Measurements from ENCODE around the gene MGRN1.

Gene MGRN1

DNA sequence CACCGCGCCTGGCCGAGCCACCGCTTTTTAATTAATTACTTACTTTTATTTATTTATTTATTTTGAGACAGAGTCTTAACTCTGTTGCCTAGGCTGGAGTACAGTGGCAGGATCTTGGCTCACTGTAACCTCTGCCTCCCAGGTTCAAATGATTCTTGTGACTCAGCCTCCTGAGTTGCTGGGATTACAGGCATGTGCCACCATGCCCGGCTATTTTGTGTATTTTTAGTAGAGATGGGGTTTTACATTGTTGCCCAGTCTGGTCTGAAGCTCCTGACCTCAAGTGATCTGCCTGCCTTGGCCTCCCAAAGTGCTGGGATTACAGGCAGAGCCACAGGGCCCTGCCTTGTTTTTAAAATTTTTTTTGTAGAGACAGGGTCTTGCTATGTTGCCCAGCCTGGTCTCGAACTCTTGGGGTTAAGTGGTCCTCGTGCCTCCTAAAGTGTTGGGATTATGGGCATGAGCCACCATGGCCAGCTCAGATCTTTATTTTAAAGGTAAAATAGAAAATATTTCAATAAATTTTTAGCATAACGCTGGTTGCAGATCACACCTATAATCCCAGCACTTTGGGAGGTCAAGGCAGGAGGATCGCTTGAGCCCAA is 50.4 kb downstream of the MGRN1 start:
- no peak overlapping the region for H3K4me3 ChIP-seq (ENCODE audit: low read depth in 1 of 2, low read length in 2 of 2)
- H3K27ac ChIP-seq (ENCODE audit: low read depth, low read length) = no peak overlapping the region
- H3K36me3 ChIP-seq (ENCODE audit: control insufficient read depth in 1 of 2, insufficient read depth in 2 of 2, low read length in 2 of 2) = peaks cover 16 to 29% of the 10 kb centered on the region in 2 donors
- no peaks in the 10 kb centered on the region for H3K9me3 ChIP-seq (ENCODE audit: control insufficient read depth in 1 of 2, low read length in 2 of 2)
- no peak overlapping the region for H3K9ac ChIP-seq (ENCODE audit: low read depth in 1 of 2, low read length in 2 of 2)
- no peaks in the 10 kb centered on the region for H3K27me3 ChIP-seq (ENCODE audit: control insufficient read depth in 1 of 2, insufficient read depth in 2 of 2, low read length in 2 of 2)
- peaks cover 13 to 21% of the 10 kb centered on the region in 2 donors for H3K4me1 ChIP-seq (ENCODE audit: control insufficient read depth in 1 of 2, insufficient read depth in 2 of 2, low read length in 2 of 2)

DNA sequence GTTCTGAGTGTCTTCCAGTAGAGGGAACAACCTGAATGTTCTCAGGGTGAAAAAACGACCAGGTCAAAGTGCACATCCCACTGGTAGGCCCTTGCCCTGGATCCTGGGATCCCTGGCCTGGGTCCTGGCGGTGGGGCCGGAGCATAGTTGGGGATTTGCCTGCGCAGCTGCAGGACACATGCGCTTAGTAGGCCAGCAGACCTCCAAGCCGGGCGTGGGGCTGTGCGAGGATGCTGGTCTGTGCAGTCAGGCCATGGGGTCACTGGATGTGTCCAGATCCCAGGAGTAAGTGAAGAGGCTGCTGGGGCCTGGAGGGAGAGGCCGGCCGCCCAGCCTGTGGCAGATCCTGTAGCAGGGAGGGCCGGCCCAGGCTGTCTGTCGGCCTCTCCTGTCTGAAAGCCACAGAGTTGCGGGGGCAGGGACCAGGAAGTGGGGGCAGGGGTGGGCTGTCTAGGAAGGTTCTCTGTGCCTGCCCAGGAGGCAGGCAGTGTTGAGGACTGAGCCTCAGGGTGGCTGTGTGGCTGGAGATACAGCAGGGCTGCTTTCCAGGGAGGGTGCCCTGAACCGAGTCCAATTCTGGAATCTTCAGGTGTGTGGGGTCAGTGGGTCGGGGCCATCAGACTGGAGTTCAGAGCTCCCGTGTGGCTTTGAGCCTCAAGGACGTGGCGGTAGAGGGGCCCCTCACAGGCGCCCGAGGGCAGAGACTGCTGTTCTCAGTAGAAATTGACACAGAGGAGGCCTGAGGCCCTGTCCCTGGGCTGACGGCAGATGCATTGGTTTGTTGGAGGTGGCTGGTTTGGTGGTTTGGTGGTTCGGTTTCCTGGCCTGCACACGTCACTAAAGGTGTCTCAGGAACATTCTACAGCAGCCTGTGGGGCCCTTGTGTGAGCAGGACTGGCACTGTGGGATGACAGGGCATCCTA is 51.5 kb downstream of the MGRN1 start:
- Histone ChIP-seq H3K4me1 (ENCODE audit: control insufficient read depth in 1 of 2, insufficient read depth in 2 of 2, low read length in 2 of 2) (peaks cover 21 to 30% of the 10 kb centered on the region in 2 donors), H3K4me3 (ENCODE audit: low read depth in 1 of 2, low read length in 2 of 2) (no peak overlapping the region), H3K36me3 (ENCODE audit: control insufficient read depth in 1 of 2, insufficient read depth in 2 of 2, low read length in 2 of 2) (peaks cover 14 to 24% of the 10 kb centered on the region in 2 donors), H3K27ac (ENCODE audit: low read depth, low read length) (no peak overlapping the region), H3K9me3 (ENCODE audit: control insufficient read depth in 1 of 2, low read length in 2 of 2) (no peaks in the 10 kb centered on the region), H3K27me3 (ENCODE audit: control insufficient read depth in 1 of 2, insufficient read depth in 2 of 2, low read length in 2 of 2) (no peaks in the 10 kb centered on the region), H3K9ac (ENCODE audit: low read depth in 1 of 2, low read length in 2 of 2) (peak overlapping the region in 1 of 2 donors; percentile 33)

DNA sequence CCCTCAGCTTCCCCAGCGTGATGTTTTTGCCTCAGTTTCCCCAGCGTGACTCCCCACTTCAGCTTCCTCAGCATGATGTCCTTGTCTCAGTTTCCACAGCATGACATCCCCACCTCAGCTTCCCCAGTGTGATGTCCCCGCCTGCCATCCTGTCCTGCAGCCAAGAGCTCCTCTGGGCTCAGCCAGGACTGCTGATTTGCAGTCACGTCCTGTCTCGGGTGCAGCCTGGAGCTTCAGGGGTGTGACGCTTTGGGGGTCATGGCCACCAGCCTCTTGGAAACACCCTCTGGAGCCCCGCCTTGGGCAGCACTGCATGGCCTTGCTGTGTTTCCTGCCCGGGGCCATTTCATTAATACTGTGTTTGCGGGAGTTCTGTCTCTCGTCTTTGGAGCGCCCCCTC is 52.2 kb downstream of the MGRN1 start:
- Histone ChIP-seq H3K36me3 (ENCODE audit: control insufficient read depth in 1 of 2, insufficient read depth in 2 of 2, low read length in 2 of 2) (peaks cover 12 to 22% of the 10 kb centered on the region in 2 donors), H3K9ac (ENCODE audit: low read depth in 1 of 2, low read length in 2 of 2) (no peak overlapping the region), H3K4me3 (ENCODE audit: low read depth in 1 of 2, low read length in 2 of 2) (no peak overlapping the region), H3K9me3 (ENCODE audit: control insufficient read depth in 1 of 2, low read length in 2 of 2) (no peaks in the 10 kb centered on the region), H3K27me3 (ENCODE audit: control insufficient read depth in 1 of 2, insufficient read depth in 2 of 2, low read length in 2 of 2) (no peaks in the 10 kb centered on the region), H3K27ac (ENCODE audit: low read depth, low read length) (no peak overlapping the region), H3K4me1 (ENCODE audit: control insufficient read depth in 1 of 2, insufficient read depth in 2 of 2, low read length in 2 of 2) (peaks cover 21 to 33% of the 10 kb centered on the region in 2 donors)

DNA sequence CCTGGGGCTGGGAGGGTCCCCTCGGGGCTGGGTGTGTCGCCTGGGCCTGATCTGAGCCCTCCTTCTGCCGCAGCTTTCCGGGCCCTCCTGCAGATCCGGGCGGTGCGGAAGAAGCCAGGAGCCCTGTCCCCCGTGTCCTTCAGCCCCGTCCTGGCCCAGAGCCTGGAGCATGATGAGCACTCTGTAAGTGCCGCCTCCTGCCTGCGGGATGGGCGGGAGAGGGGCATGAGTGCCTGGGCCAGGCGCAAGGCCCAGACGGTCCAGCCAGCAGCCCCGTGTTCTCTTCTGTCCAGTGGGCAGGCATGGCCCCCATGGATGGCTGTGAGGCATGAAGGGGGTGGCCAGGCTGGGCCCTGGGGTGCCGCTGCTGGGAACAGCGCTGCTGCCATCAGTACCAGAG is 52.8 kb downstream of the MGRN1 start:
- peaks cover 12 to 25% of the 10 kb centered on the region in 2 donors for H3K36me3 ChIP-seq (ENCODE audit: control insufficient read depth in 1 of 2, insufficient read depth in 2 of 2, low read length in 2 of 2)
- H3K27ac ChIP-seq (ENCODE audit: low read depth, low read length) = no peak overlapping the region
- H3K27me3 ChIP-seq (ENCODE audit: control insufficient read depth in 1 of 2, insufficient read depth in 2 of 2, low read length in 2 of 2) = no peaks in the 10 kb centered on the region
- H3K4me1 ChIP-seq (ENCODE audit: control insufficient read depth in 1 of 2, insufficient read depth in 2 of 2, low read length in 2 of 2) = peaks cover 21 to 33% of the 10 kb centered on the region in 2 donors
- H3K9me3 ChIP-seq (ENCODE audit: control insufficient read depth in 1 of 2, low read length in 2 of 2) = no peaks in the 10 kb centered on the region
- no peak overlapping the region for H3K9ac ChIP-seq (ENCODE audit: low read depth in 1 of 2, low read length in 2 of 2)
- H3K4me3 ChIP-seq (ENCODE audit: low read depth in 1 of 2, low read length in 2 of 2) = no peak overlapping the region

DNA sequence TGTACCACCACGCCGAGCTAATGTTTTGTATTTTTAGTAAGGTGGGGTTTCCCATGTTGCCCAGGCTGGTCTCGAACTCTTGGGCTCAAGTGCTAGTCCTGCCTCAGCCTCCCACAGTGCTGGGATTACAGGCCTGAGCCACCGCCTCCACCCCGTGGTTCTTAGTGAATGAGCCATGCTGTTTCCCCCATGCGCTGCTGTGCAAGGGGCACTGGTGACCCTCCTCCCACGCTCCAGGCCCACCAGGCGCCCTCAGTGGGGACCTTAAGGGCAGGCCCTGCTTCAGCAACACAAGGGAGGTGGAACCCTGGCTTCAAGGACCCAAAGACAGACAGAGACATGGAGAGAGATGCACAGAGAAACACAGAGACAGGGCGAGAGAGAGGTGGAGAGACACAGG is 53.4 kb downstream of the MGRN1 start:
- H3K27ac ChIP-seq (ENCODE audit: low read depth, low read length) = no peak overlapping the region
- no peaks in the 10 kb centered on the region for H3K27me3 ChIP-seq (ENCODE audit: control insufficient read depth in 1 of 2, insufficient read depth in 2 of 2, low read length in 2 of 2)
- H3K4me3 ChIP-seq (ENCODE audit: low read depth in 1 of 2, low read length in 2 of 2) = no peak overlapping the region
- no peaks in the 10 kb centered on the region for H3K9me3 ChIP-seq (ENCODE audit: control insufficient read depth in 1 of 2, low read length in 2 of 2)
- H3K9ac ChIP-seq (ENCODE audit: low read depth in 1 of 2, low read length in 2 of 2) = no peak overlapping the region
- H3K36me3 ChIP-seq (ENCODE audit: control insufficient read depth in 1 of 2, insufficient read depth in 2 of 2, low read length in 2 of 2) = peaks cover 12 to 29% of the 10 kb centered on the region in 2 donors
- peaks cover 21 to 33% of the 10 kb centered on the region in 2 donors for H3K4me1 ChIP-seq (ENCODE audit: control insufficient read depth in 1 of 2, insufficient read depth in 2 of 2, low read length in 2 of 2)

DNA sequence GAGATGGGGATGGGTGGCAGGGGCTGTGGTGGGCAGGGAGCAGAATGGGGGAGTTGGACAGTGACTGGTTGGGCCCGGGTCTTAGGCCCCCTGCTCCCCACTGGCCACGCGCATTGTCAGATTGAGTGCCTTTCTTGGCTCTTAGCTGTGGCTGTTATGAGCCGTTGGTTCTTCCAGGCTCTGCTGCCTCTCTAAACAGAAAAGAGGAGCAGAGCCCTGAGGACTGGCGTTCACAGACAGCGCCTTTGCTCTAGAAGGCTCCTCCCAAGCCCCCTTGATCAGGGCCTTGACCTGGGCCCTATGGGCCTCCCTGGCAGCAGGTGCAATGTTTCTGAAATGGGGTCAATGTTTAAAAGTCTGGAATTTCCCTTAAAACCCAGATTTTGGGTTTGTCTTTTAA is 54.0 kb downstream of the MGRN1 start:
- H3K9ac ChIP-seq (ENCODE audit: low read depth in 1 of 2, low read length in 2 of 2) = peak overlapping the region in 1 of 2 donors; percentile 48
- no peaks in the 10 kb centered on the region for H3K9me3 ChIP-seq (ENCODE audit: control insufficient read depth in 1 of 2, low read length in 2 of 2)
- H3K36me3 ChIP-seq (ENCODE audit: control insufficient read depth in 1 of 2, insufficient read depth in 2 of 2, low read length in 2 of 2) = peaks cover 14 to 26% of the 10 kb centered on the region in 2 donors
- H3K4me1 ChIP-seq (ENCODE audit: control insufficient read depth in 1 of 2, insufficient read depth in 2 of 2, low read length in 2 of 2) = peaks cover 21 to 33% of the 10 kb centered on the region in 2 donors
- peak overlapping the region; percentile 87 for H3K27ac ChIP-seq (ENCODE audit: low read depth, low read length)
- H3K27me3 ChIP-seq (ENCODE audit: control insufficient read depth in 1 of 2, insufficient read depth in 2 of 2, low read length in 2 of 2) = no peaks in the 10 kb centered on the region
- H3K4me3 ChIP-seq (ENCODE audit: low read depth in 1 of 2, low read length in 2 of 2) = peak overlapping the region in 1 of 2 donors; percentile 35

DNA sequence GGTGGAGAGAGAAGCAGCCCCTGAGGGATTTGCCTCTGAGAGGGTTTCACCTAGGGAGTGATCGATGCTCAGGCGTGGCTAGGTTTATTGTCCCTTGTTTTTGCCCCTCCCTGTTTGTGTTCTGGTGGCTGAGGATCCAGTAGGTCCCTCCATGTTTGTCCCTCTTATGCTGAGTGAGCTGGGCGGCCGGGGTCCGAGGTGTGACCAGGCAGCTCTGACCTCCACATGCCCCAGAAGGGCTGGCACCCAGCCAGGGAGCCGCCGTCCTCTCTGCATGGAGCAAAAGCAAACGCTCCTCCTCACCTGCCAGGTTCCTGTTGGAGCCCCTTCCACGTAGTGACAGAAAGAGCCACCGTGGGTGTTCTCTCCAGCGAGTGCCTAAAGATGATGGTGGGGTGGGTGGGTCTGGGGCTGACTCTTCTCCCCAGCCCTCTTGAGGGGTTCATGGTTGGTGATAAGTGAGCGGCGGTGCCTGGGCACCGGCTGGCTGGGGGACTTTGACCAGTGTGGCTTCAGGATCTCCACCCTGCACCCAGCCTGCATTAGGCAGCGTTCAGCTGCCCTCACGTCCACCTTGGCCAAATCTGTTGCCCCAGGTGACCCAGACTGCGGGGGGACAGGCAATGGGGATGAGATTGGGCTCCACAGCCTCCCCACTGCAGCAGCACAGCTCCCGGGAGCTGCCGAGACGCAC is 54.7 kb downstream of the MGRN1 start:
- Histone ChIP-seq H3K4me3 (ENCODE audit: low read depth in 1 of 2, low read length in 2 of 2) (peak overlapping the region; percentile 46 to 60), H3K4me1 (ENCODE audit: control insufficient read depth in 1 of 2, insufficient read depth in 2 of 2, low read length in 2 of 2) (peaks cover 21 to 33% of the 10 kb centered on the region in 2 donors), H3K27me3 (ENCODE audit: control insufficient read depth in 1 of 2, insufficient read depth in 2 of 2, low read length in 2 of 2) (no peaks in the 10 kb centered on the region), H3K36me3 (ENCODE audit: control insufficient read depth in 1 of 2, insufficient read depth in 2 of 2, low read length in 2 of 2) (peaks cover 19 to 29% of the 10 kb centered on the region in 2 donors), H3K9me3 (ENCODE audit: control insufficient read depth in 1 of 2, low read length in 2 of 2) (no peaks in the 10 kb centered on the region), H3K27ac (ENCODE audit: low read depth, low read length) (peak overlapping the region; percentile 87), H3K9ac (ENCODE audit: low read depth in 1 of 2, low read length in 2 of 2) (peak overlapping the region; percentile 71 to 77)

DNA sequence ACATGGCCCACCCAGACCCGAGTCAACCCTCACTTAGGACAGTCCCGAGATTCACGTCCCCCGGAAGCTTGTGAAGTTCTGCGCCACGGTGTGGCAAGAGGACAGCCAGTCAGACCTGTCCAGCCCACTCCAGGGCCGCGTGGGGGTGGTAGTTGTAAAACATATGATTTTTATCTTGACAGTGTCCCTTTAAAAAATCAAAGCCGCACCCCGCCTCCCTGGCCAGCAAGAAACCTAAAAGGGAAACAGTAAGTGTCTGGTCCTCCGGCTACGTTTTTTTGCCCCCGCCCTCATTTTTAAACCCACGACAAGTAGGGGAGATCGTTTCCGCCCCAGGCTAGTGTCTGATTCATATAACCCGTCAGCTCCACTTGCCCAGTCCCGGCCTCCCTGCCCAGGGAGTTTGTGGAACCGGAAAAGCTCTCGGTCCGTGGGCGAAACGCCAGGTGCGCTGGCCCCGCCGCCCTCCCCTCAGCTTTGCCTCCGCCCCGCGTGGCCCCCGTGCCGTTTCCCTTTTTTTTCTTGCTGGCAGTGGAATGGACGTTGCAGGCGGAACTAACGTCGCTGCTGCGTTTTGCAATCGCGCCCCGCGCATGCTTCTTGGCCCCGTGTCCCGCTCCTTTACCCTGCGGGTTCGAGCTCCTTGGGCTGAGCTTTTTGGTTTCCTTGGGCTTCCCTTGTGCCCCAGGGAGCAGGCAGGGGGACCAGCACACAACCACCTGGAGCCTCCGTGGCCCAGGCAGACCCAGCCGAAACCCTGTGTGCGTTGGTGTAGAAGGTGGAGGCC is 55.4 kb downstream of the MGRN1 start:
- Histone ChIP-seq H3K9ac (ENCODE audit: low read depth in 1 of 2, low read length in 2 of 2) (peak overlapping the region; percentile 71 to 77), H3K36me3 (ENCODE audit: control insufficient read depth in 1 of 2, insufficient read depth in 2 of 2, low read length in 2 of 2) (peaks cover 27 to 37% of the 10 kb centered on the region in 2 donors), H3K4me1 (ENCODE audit: control insufficient read depth in 1 of 2, insufficient read depth in 2 of 2, low read length in 2 of 2) (peaks cover 21 to 33% of the 10 kb centered on the region in 2 donors), H3K27ac (ENCODE audit: low read depth, low read length) (peak overlapping the region; percentile 87), H3K4me3 (ENCODE audit: low read depth in 1 of 2, low read length in 2 of 2) (peak overlapping the region; percentile 46 to 60), H3K9me3 (ENCODE audit: control insufficient read depth in 1 of 2, low read length in 2 of 2) (no peaks in the 10 kb centered on the region), H3K27me3 (ENCODE audit: control insufficient read depth in 1 of 2, insufficient read depth in 2 of 2, low read length in 2 of 2) (no peaks in the 10 kb centered on the region)

DNA sequence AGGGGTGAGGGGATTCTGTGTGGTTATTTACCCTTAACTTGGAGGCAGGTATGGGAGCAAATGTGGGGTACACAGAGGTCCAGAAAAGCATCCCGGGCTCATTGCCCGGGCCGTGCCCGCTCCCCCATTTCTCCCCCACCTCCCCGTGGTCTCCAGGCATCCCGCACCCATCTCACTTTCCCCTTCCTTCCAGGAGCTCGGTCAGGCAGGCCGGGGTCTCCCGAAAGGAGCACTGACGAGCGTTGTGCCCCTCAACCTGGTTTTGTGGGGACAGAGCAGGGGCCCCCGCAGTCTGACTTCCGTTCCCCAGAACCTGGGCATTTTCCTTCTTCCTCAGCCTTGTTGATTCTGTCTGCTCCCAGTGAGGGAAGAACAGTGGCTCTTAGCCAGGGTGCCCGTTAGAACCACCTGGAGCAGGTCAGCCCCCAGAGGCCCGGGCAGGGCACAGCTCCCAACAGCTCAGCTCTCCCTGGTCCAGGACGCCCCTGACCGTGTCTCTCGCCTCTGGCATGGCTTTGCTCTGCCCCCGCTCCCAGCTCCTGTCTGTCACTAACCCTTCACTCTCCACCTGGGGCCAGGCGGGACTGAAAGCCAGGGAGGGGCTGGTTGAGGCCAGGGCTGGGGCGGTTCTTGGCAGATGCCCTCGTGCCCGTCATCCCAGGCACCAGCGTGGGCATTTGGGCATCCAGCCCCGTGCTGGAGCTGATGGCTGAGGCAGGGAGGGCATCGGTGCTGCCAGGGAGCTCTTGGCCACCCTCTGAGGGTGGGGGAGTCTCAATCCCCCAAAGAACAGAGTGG is 56.2 kb downstream of the MGRN1 start:
- peaks cover 34 to 45% of the 10 kb centered on the region in 2 donors for H3K36me3 ChIP-seq (ENCODE audit: control insufficient read depth in 1 of 2, insufficient read depth in 2 of 2, low read length in 2 of 2)
- peak overlapping the region; percentile 46 to 60 for H3K4me3 ChIP-seq (ENCODE audit: low read depth in 1 of 2, low read length in 2 of 2)
- no peaks in the 10 kb centered on the region for H3K27me3 ChIP-seq (ENCODE audit: control insufficient read depth in 1 of 2, insufficient read depth in 2 of 2, low read length in 2 of 2)
- H3K27ac ChIP-seq (ENCODE audit: low read depth, low read length) = peak overlapping the region; percentile 87
- H3K4me1 ChIP-seq (ENCODE audit: control insufficient read depth in 1 of 2, insufficient read depth in 2 of 2, low read length in 2 of 2) = peaks cover 21 to 31% of the 10 kb centered on the region in 2 donors
- H3K9me3 ChIP-seq (ENCODE audit: control insufficient read depth in 1 of 2, low read length in 2 of 2) = no peaks in the 10 kb centered on the region
- peak overlapping the region; percentile 71 to 77 for H3K9ac ChIP-seq (ENCODE audit: low read depth in 1 of 2, low read length in 2 of 2)
